Measurements from ENCODE around the gene SLC9A9. TPM values are rescaled to one million over a fixed set of nuclear protein-coding genes. Genes with fewer than 3 reads are reported as not detected.
A peak's percentile ranks its signal among the peaks of the same experiment; 100 is the strongest.

Gene SLC9A9
- polyA plus RNA-seq, 1 experiment, result 2.4 TPM

- POLR2A ChIA-PET, result no interaction called here
- CTCF ChIA-PET, result no interaction called here
Observed at GRCh38 chr3:143261848-143262247, 586.4 kb downstream of the SLC9A9 start.

GRCh38 chr3:143258692-143259091 is 589.6 kb downstream of the SLC9A9 start:
- H3K27me3 ChIP-seq (ENCODE audit: control insufficient read depth, insufficient read depth, low read length), result no peaks in the 10 kb centered on the region
- CTCF ChIA-PET, result no interaction called here
- DNase-seq (ENCODE audit: low read depth), result no peak
- no peaks in the 10 kb centered on the region for H3K36me3 ChIP-seq (ENCODE audit: control insufficient read depth, insufficient read depth, low read length)
- TF ChIP-seq CTCF (IDR thresholded peaks at IDR 0.05; ENCODE audit: insufficient read depth, low read depth, low read length), result no peak
- no peak overlapping the region for H3K4me3 ChIP-seq (ENCODE audit: low read depth, low read length)
- POLR2A ChIA-PET, result no interaction called here

More at GRCh38 chr3:143261848-143262247, 586.4 kb downstream of the SLC9A9 start:
- no peak for TF ChIP-seq CTCF (IDR thresholded peaks at IDR 0.05; ENCODE audit: insufficient read depth, low read depth, low read length)
- DNase-seq (ENCODE audit: low read depth), result no peak
- Histone ChIP-seq H3K36me3 (ENCODE audit: control insufficient read depth, insufficient read depth, low read length) (no peaks in the 10 kb centered on the region), H3K27me3 (ENCODE audit: control insufficient read depth, insufficient read depth, low read length) (no peaks in the 10 kb centered on the region), H3K4me3 (ENCODE audit: low read depth, low read length) (no peak overlapping the region)

GRCh38 chr3:143256416-143256815 is 591.9 kb downstream of the SLC9A9 start:
- TF ChIP-seq CTCF (IDR thresholded peaks at IDR 0.05; ENCODE audit: insufficient read depth, low read depth, low read length), result no peak
- CTCF ChIA-PET, result no interaction called here
- Histone ChIP-seq H3K4me3 (ENCODE audit: low read depth, low read length) (no peak overlapping the region), H3K36me3 (ENCODE audit: control insufficient read depth, insufficient read depth, low read length) (no peaks in the 10 kb centered on the region), H3K27me3 (ENCODE audit: control insufficient read depth, insufficient read depth, low read length) (no peaks in the 10 kb centered on the region)
- DNase-seq (ENCODE audit: low read depth), result no peak
- POLR2A ChIA-PET, result no interaction called here

- Histone ChIP-seq H3K4me3 (ENCODE audit: low read depth, low read length) (no peak overlapping the region), H3K36me3 (ENCODE audit: control insufficient read depth, insufficient read depth, low read length) (no peaks in the 10 kb centered on the region), H3K27me3 (ENCODE audit: control insufficient read depth, insufficient read depth, low read length) (no peaks in the 10 kb centered on the region)
- ChIA-PET POLR2A (no interaction called here), CTCF (interaction anchor here (1.3 kb wide), 1 partner anchor 13 kb away, joined by 3 read pairs; no protein-coding TSS in a partner anchor)
- TF ChIP-seq CTCF (IDR thresholded peaks at IDR 0.05; ENCODE audit: insufficient read depth, low read depth, low read length), result no peak
- DNase-seq (ENCODE audit: low read depth), result no peak
Observed at GRCh38 chr3:143255739-143256138, 592.5 kb downstream of the SLC9A9 start.

GRCh38 chr3:143252931-143253330 is 595.3 kb downstream of the SLC9A9 start:
- Histone ChIP-seq H3K27me3 (ENCODE audit: control insufficient read depth, insufficient read depth, low read length) (no peaks in the 10 kb centered on the region), H3K36me3 (ENCODE audit: control insufficient read depth, insufficient read depth, low read length) (no peaks in the 10 kb centered on the region), H3K4me3 (ENCODE audit: low read depth, low read length) (no peak overlapping the region)
- no peak for TF ChIP-seq CTCF (IDR thresholded peaks at IDR 0.05; ENCODE audit: insufficient read depth, low read depth, low read length)
- POLR2A ChIA-PET, result no interaction called here
- peak; percentile 43 for DNase-seq (ENCODE audit: low read depth)
- CTCF ChIA-PET, result interaction anchor here (0.6 to 1.0 kb wide), 3 partner anchors 11 to 86 kb away, joined by 3 to 5 read pairs (median 3); no protein-coding TSS in a partner anchor
